GM12878 (cell line): Measurements from ENCODE around the gene PRDM16. TPM values are rescaled to one million over a fixed set of nuclear protein-coding genes. Genes with fewer than 3 reads are reported as not detected.

Experiments
- ATAC-seq: fragments of 200-7000 bp; cut with Tn5 transposase; 3 replicates; pipeline ENCODE4 v1.9.1; 2020; ENCODE audit warnings: mild to moderate bottlenecking, moderate library complexity
- BruUV-seq: library from RNA; stranded (reverse); fragments of 400-500 nt; replicated peaks from 2 replicates; lab custom pipeline; 2021; lab: Mats Ljungman, UMichigan
- CTCF ChIA-PET: fragments of 300-600 bp; sonication (Branson Sonifier 250); formaldehyde crosslinking; extraction: SDS; loops from one replicate; lab custom pipeline; 2021; ENCODE audit warnings: inconsistent platforms; lab: Yijun Ruan, JAX
- POLR2A ChIA-PET: fragments of 350-600 bp; formaldehyde crosslinking; extraction: SDS; loops from one replicate; lab custom pipeline; 2021; ENCODE audit warnings: inconsistent platforms; lab: Charles Lee
- RAD21 ChIA-PET: fragments of 300-600 bp; sonication (Branson Sonifier 250); formaldehyde crosslinking; loops from one replicate; lab custom pipeline; 2023; ENCODE audit warnings: antibody characterized with exemption; ENCODE audit not compliant: unreplicated experiment; lab: Charles Lee
- SMC1A ChIA-PET: fragments of 300-600 bp; sonication (Branson Sonifier 250); formaldehyde crosslinking; loops from one replicate; lab custom pipeline; 2023; ENCODE audit not compliant: unreplicated experiment, uncharacterized antibody; lab: Charles Lee
- DNase-seq: peaks from one replicate; pipeline ENCODE4 v3.0.0-alpha.2; 2011; ENCODE audit warnings: low read depth, low spot score
- FAIRE-seq: peaks from 3 replicates; lab custom pipeline; 2011; peaks lifted over from hg19 to GRCh38; lab: Jason Lieb, UNC
- H2AFZ ChIP-seq: 2 replicates; pipeline ENCODE4 v1.6.0; 2011; ENCODE audit warnings: low read depth, low read length, control low read depth; ENCODE audit not compliant: control insufficient read depth
- H3K27ac ChIP-seq: 2 replicates; pipeline ENCODE4 v1.5.1; 2011; ENCODE audit warnings: control low read depth; ENCODE audit not compliant: control insufficient read depth, insufficient read depth
- H3K27me3 ChIP-seq, 2 experiments: replicated peaks in 1 of 2; 2 replicates each; pipeline versions ENCODE4 v1.6.0 to v1.6.1; 2011; ENCODE audit warnings: low read length in 1 of 2; ENCODE audit not compliant: control insufficient read depth in 2 of 2, insufficient read depth in 2 of 2
- H3K36me3 ChIP-seq, 2 experiments: 2 replicates each; pipeline ENCODE4 v1.5.1; 2011; ENCODE audit warnings: low read length in 1 of 2; ENCODE audit not compliant: control insufficient read depth in 2 of 2, insufficient read depth in 2 of 2
- H3K4me1 ChIP-seq: 2 replicates; pipeline ENCODE4 v1.6.1; 2011; ENCODE audit warnings: mild to moderate bottlenecking, low read length, moderate library complexity, mixed read lengths; ENCODE audit not compliant: control insufficient read depth, insufficient read depth
- H3K4me2 ChIP-seq: 2 replicates; pipeline ENCODE4 v1.6.0; 2011; ENCODE audit warnings: control low read depth; ENCODE audit not compliant: control insufficient read depth, insufficient read depth
- H3K4me3 ChIP-seq: fragments of 200-600 bp; sonication (generic); 2 replicates; pipeline ENCODE4 v1.5.1; 2016
- H3K79me2 ChIP-seq: 2 replicates; pipeline ENCODE4 v1.6.0; 2011; ENCODE audit warnings: low read length; ENCODE audit not compliant: control insufficient read depth, insufficient read depth
- H3K9ac ChIP-seq: 2 replicates; pipeline ENCODE4 v1.8.0; 2011; ENCODE audit warnings: low read length, control low read depth, mixed read lengths; ENCODE audit not compliant: control insufficient read depth, insufficient read depth
- H3K9me3 ChIP-seq: replicated peaks from 3 replicates; pipeline ENCODE4 v1.5.1; 2011; ENCODE audit warnings: mild to moderate bottlenecking, low read length; ENCODE audit not compliant: control insufficient read depth, insufficient read depth
- H4K20me1 ChIP-seq: 2 replicates; pipeline ENCODE4 v1.6.0; 2011; ENCODE audit not compliant: control insufficient read depth, insufficient read depth
- IKZF1 ChIP-seq: fragments of 450-650 bp; conservative IDR thresholded peaks from 2 replicates; pipeline ENCODE4 v1.6.1; 2017; ENCODE audit warnings: antibody characterized with exemption, mild to moderate bottlenecking
- KDM1A ChIP-seq: fragments of 200-600 bp; sonication (generic); IDR thresholded peaks from 2 replicates; pipeline ENCODE4 v1.6.1; 2016; ENCODE audit warnings: borderline replicate concordance
- MYB ChIP-seq: fragments of 150-350 bp; IDR thresholded peaks from 2 replicates; pipeline ENCODE4 v1.6.1; 2014; ENCODE audit warnings: mild to moderate bottlenecking, low read depth, low read length, borderline replicate concordance
- PAX5 ChIP-seq: IDR thresholded peaks from 2 replicates; pipeline ENCODE4 v1.6.1; 2011; ENCODE audit warnings: low read depth, low read length, borderline replicate concordance
- RBBP5 ChIP-seq: fragments of 200-600 bp; sonication (generic); conservative IDR thresholded peaks from 2 replicates; pipeline ENCODE4 v1.6.1; 2016
- RELA ChIP-seq: fragments of 450-650 bp; IDR thresholded peaks from 2 replicates; pipeline ENCODE4 v1.8.0; 2014; ENCODE audit warnings: borderline replicate concordance; ENCODE audit not compliant: partially characterized antibody
- REST ChIP-seq: IDR thresholded peaks from 2 replicates; pipeline ENCODE4 v1.6.1; 2012; ENCODE audit warnings: mild to moderate bottlenecking, low read depth, low read length
- WGBS: methylation state at CpG from one replicate; pipeline ENCODE4 v1.1.6; 2016; ENCODE audit warnings: low lambda C conversion rate; ENCODE audit not compliant: insufficient replicate concordance, insufficient coverage; ENCODE audit errors: missing lambda C conversion rate; 5-methylcytosine and 5-hydroxymethylcytosine counted together
- in situ Hi-C: fragments of 300-500 bp; cut with MboI; formaldehyde crosslinking; loops from 9 replicates; pipeline ENCODE4 v1.14.3; 2018; ENCODE audit warnings: mixed read lengths
- intact Hi-C: fragments of 100-400 bp; cut with micrococcal nuclease; formaldehyde crosslinking; loops from one replicate; pipeline ENCODE4 v1.14.2; 2022; ENCODE audit not compliant: unreplicated experiment
- polyA plus RNA-seq, 11 experiments: library from polyadenylated mRNA; depleted of rRNA in 4 of 11; unstranded in 6 of 11; stranded (reverse) in 5 of 11; fragments of >200 nt; fragmentation: Nextera tagmentation in 4 of 11; fragmentation: Illumina TruSeq in 1 of 11; extraction: Ambion mirVana in 4 of 11; extraction: Trizol in 1 of 11; gene quantifications; 1 replicate in 1 of 11; 2 replicates in 10 of 11; pipeline versions ENCODE4 v1.2.1 to v1.2.3, GENCODE V29; 2011 to 2016; ENCODE audit warnings: inconsistent platforms in 2 of 11, missing spikeins in 2 of 11, low read depth in 1 of 11
- total RNA-seq, 4 experiments: library from RNA; depleted of rRNA in 3 of 4; stranded (reverse); fragments of >200 nt in 3 of 4; fragmentation: Illumina TruSeq in 1 of 4; extraction: Trizol in 1 of 4; gene quantifications; 2 replicates each; pipeline versions ENCODE4 v1.2.1 to v1.2.3, GENCODE V29; 2013 to 2021

Gene PRDM16
- total and polyA plus RNA-seq, 10 of the 15 experiments (the other 5 are each of a cell fraction or from before 2014, with no cell fraction given) = 0.03 TPM; not detected in 9

- ATAC-seq (no peak), DNase-seq (no peak), FAIRE-seq (no peak)
- Histone ChIP-seq H3K36me3 (no peaks in the 10 kb centered on the region), H3K4me1 (no peaks in the 10 kb centered on the region), H2AFZ (no peak overlapping the region), H3K9me3 (no peaks in the 10 kb centered on the region), H3K4me3 (no peak overlapping the region), H3K4me2 (no peak overlapping the region), H3K27me3 (peaks cover 0 to 5% of the 10 kb centered on the region in 2 experiments; a peak in 2 of 4 replicates), H3K79me2 (no peaks in the 10 kb centered on the region), H3K9ac (no peak overlapping the region), H4K20me1 (no peaks in the 10 kb centered on the region), H3K27ac (no peak overlapping the region)
- no peak for TF ChIP-seq RBBP5
- no peak for TF ChIP-seq REST
- TF ChIP-seq RELA = no peak
- no peak for TF ChIP-seq PAX5
- no peak for TF ChIP-seq KDM1A
- no peak for TF ChIP-seq IKZF1
- TF ChIP-seq MYB = no peak
- ChIA-PET CTCF (no interaction called here), POLR2A (no interaction called here), RAD21 (no interaction called here), SMC1A (no interaction called here)
- in situ Hi-C loops = no loop called here
- 18% methylated on average over 23 of the region's 23 CpGs for WGBS
- BruUV-seq = no TSS peak
- intact Hi-C loops = no loop called here
Observed at GRCh38 chr1:3389093-3389833, 320.3 kb downstream of the PRDM16 start.
